ENCODE results near the gene SRGN. TPM values are rescaled to one million over a fixed set of nuclear protein-coding genes. Genes with fewer than 3 reads are reported as not detected.

The SRGN gene
- total RNA-seq, 2 experiments from 2014 or later: 949 to 966 TPM

GRCh38 chr10:69061305-69062161 lies 26.4 kb upstream of the SRGN start:
- peaks cover 62% of the 10 kb centered on the region for H3K4me1 Mint-ChIP-seq (ENCODE audit: low read depth)
- peak overlapping the region; percentile 61 for H3K4me3 Mint-ChIP-seq
- peak overlapping the region; percentile 70 for H3K27ac Mint-ChIP-seq
- no peaks in the 10 kb centered on the region for H3K27me3 Mint-ChIP-seq
- DNase-seq: peak; percentile 49
- ChIA-PET POLR2A (interaction anchor here (0.9 to 6.4 kb wide), 4 partner anchors 15 to 28 kb away, joined by 3 to 92 read pairs (median 46); partner anchors contain the start of gene SRGN), CTCF (interaction anchor here (1.0 kb wide), 1 partner anchor 33 kb away, joined by 4 read pairs; no protein-coding TSS in a partner anchor)
- intact Hi-C loops (cut with micrococcal nuclease): loop anchor here (1.0 kb wide), 1 partner anchor 16 kb away; no protein-coding TSS in a partner anchor
- peaks cover 3% of the 10 kb centered on the region for H3K36me3 Mint-ChIP-seq
- H3K9me3 Mint-ChIP-seq: no peaks in the 10 kb centered on the region

- Mint-ChIP-seq H3K4me3 (no peak overlapping the region), H3K27ac (no peak overlapping the region), H3K9me3 (no peaks in the 10 kb centered on the region), H3K27me3 (no peaks in the 10 kb centered on the region), H3K36me3 (peaks cover 3% of the 10 kb centered on the region), H3K4me1 (ENCODE audit: low read depth) (peaks cover 49% of the 10 kb centered on the region)
- POLR2A ChIA-PET: interaction anchor here (4.9 to 6.4 kb wide), 2 partner anchors 16 to 24 kb away, joined by 86 to 92 read pairs; partner anchors contain the start of gene SRGN
- CTCF ChIA-PET: no interaction called here
- intact Hi-C loops (cut with micrococcal nuclease): no loop called here
- no peak for DNase-seq
Observed at GRCh38 chr10:69062901-69063300, 25.0 kb upstream of the SRGN start.

- Mint-ChIP-seq H3K27ac (no peak overlapping the region), H3K4me3 (no peak overlapping the region), H3K9me3 (no peaks in the 10 kb centered on the region), H3K4me1 (ENCODE audit: low read depth) (peaks cover 44% of the 10 kb centered on the region), H3K36me3 (peaks cover 3% of the 10 kb centered on the region), H3K27me3 (no peaks in the 10 kb centered on the region)
- no peak for DNase-seq
- intact Hi-C loops (cut with micrococcal nuclease): loop anchor here (1.0 to 2.0 kb wide), 2 partner anchors 8 to 68 kb away; no protein-coding TSS in a partner anchor
- CTCF ChIA-PET: interaction anchor here (0.6 to 3.0 kb wide), 9 partner anchors 17 to 59 kb away, joined by 3 to 17 read pairs (median 6); no protein-coding TSS in a partner anchor
- POLR2A ChIA-PET: interaction anchor here (0.6 to 6.4 kb wide), 7 partner anchors 9 to 76 kb away, joined by 3 to 92 read pairs (median 15); partner anchors contain the start of genes KIFBP and SRGN
Observed at GRCh38 chr10:69064762-69065328, 23.1 kb upstream of the SRGN start.

GRCh38 chr10:69065406-69066361 lies 22.2 kb upstream of the SRGN start:
- POLR2A ChIA-PET: interaction anchor here (0.6 to 6.4 kb wide), 13 partner anchors 10 to 254 kb away, joined by 3 to 92 read pairs (median 4); partner anchors contain the start of genes KIFBP and SRGN
- no peaks in the 10 kb centered on the region for H3K27me3 Mint-ChIP-seq
- intact Hi-C loops (cut with micrococcal nuclease): loop anchor here (1.0 to 2.0 kb wide), 5 partner anchors 8 to 69 kb away; no protein-coding TSS in a partner anchor
- peaks cover 3% of the 10 kb centered on the region for H3K36me3 Mint-ChIP-seq
- CTCF ChIA-PET: interaction anchor here (1.0 to 3.0 kb wide), 11 partner anchors 10 to 76 kb away, joined by 3 to 17 read pairs (median 6); partner anchors contain the start of gene SRGN
- H3K4me3 Mint-ChIP-seq: peak overlapping the region; percentile 21
- no peaks in the 10 kb centered on the region for H3K9me3 Mint-ChIP-seq
- peak overlapping the region; percentile 98 for H3K27ac Mint-ChIP-seq
- peaks cover 44% of the 10 kb centered on the region for H3K4me1 Mint-ChIP-seq (ENCODE audit: low read depth)
- DNase-seq: peak; percentile 72

- CTCF ChIA-PET: interaction anchor here (1.4 to 3.0 kb wide), 2 partner anchors 22 to 78 kb away, joined by 3 to 17 read pairs; no protein-coding TSS in a partner anchor
- no peak overlapping the region for H3K27ac Mint-ChIP-seq
- H3K4me3 Mint-ChIP-seq: no peak overlapping the region
- peaks cover 3% of the 10 kb centered on the region for H3K36me3 Mint-ChIP-seq
- intact Hi-C loops (cut with micrococcal nuclease): no loop called here
- POLR2A ChIA-PET: interaction anchor here (6.4 kb wide), 1 partner anchor 19 kb away, joined by 92 read pairs; the partner anchor contains the start of gene SRGN
- peaks cover 30% of the 10 kb centered on the region for H3K4me1 Mint-ChIP-seq (ENCODE audit: low read depth)
- H3K9me3 Mint-ChIP-seq: no peaks in the 10 kb centered on the region
- no peaks in the 10 kb centered on the region for H3K27me3 Mint-ChIP-seq
- DNase-seq: no peak
Observed at GRCh38 chr10:69067189-69067588, 20.7 kb upstream of the SRGN start.

- Mint-ChIP-seq H3K4me1 (ENCODE audit: low read depth) (peaks cover 25% of the 10 kb centered on the region), H3K27ac (no peak overlapping the region), H3K36me3 (peaks cover 3% of the 10 kb centered on the region), H3K4me3 (no peak overlapping the region), H3K27me3 (no peaks in the 10 kb centered on the region), H3K9me3 (no peaks in the 10 kb centered on the region)
- intact Hi-C loops (cut with micrococcal nuclease): no loop called here
- DNase-seq: no peak
- POLR2A ChIA-PET: no interaction called here
- CTCF ChIA-PET: no interaction called here
Observed at GRCh38 chr10:69068549-69068948, 19.4 kb upstream of the SRGN start.

GRCh38 chr10:69069090-69070042 lies 18.5 kb upstream of the SRGN start:
- Mint-ChIP-seq H3K36me3 (peaks cover 3% of the 10 kb centered on the region), H3K27me3 (no peaks in the 10 kb centered on the region), H3K4me3 (no peak overlapping the region), H3K27ac (no peak overlapping the region), H3K4me1 (ENCODE audit: low read depth) (peaks cover 30% of the 10 kb centered on the region), H3K9me3 (no peaks in the 10 kb centered on the region)
- ChIA-PET POLR2A (no interaction called here), CTCF (no interaction called here)
- DNase-seq: no peak
- intact Hi-C loops (cut with micrococcal nuclease): no loop called here

GRCh38 chr10:69070951-69071350 lies 17.0 kb upstream of the SRGN start:
- Mint-ChIP-seq H3K27ac (no peak overlapping the region), H3K4me1 (ENCODE audit: low read depth) (peaks cover 16% of the 10 kb centered on the region), H3K9me3 (no peaks in the 10 kb centered on the region), H3K4me3 (no peak overlapping the region), H3K27me3 (no peaks in the 10 kb centered on the region), H3K36me3 (peaks cover 3% of the 10 kb centered on the region)
- ChIA-PET POLR2A (no interaction called here), CTCF (interaction anchor here (1.3 kb wide), 1 partner anchor 16 kb away, joined by 3 read pairs; no protein-coding TSS in a partner anchor)
- no peak for DNase-seq
- intact Hi-C loops (cut with micrococcal nuclease): no loop called here

- Mint-ChIP-seq H3K36me3 (no peaks in the 10 kb centered on the region), H3K4me3 (no peak overlapping the region), H3K27me3 (no peaks in the 10 kb centered on the region), H3K9me3 (no peaks in the 10 kb centered on the region), H3K4me1 (ENCODE audit: low read depth) (peaks cover 12% of the 10 kb centered on the region), H3K27ac (no peak overlapping the region)
- DNase-seq: no peak
- ChIA-PET CTCF (no interaction called here), POLR2A (no interaction called here)
- intact Hi-C loops (cut with micrococcal nuclease): no loop called here
Observed at GRCh38 chr10:69071610-69072009, 16.3 kb upstream of the SRGN start.

GRCh38 chr10:69073026-69073425 lies 14.9 kb upstream of the SRGN start:
- ChIA-PET POLR2A (no interaction called here), CTCF (interaction anchor here (1.0 kb wide), 1 partner anchor 33 kb away, joined by 3 read pairs; no protein-coding TSS in a partner anchor)
- H3K27ac Mint-ChIP-seq: no peak overlapping the region
- intact Hi-C loops (cut with micrococcal nuclease): no loop called here
- no peaks in the 10 kb centered on the region for H3K27me3 Mint-ChIP-seq
- no peaks in the 10 kb centered on the region for H3K36me3 Mint-ChIP-seq
- no peaks in the 10 kb centered on the region for H3K9me3 Mint-ChIP-seq
- peaks cover 12% of the 10 kb centered on the region for H3K4me1 Mint-ChIP-seq (ENCODE audit: low read depth)
- DNase-seq: no peak
- no peak overlapping the region for H3K4me3 Mint-ChIP-seq
